HepG2 (cell line): Measurements from ENCODE around the gene TMEM45A. TPM values are rescaled to one million over a fixed set of nuclear protein-coding genes. Genes with fewer than 3 reads are reported as not detected.

Experiments
- ATAC-seq: fragments of 200-7000 bp; cut with Tn5 transposase; 3 replicates; pipeline ENCODE4 v1.9.1; 2020; ENCODE audit warnings: mild to moderate bottlenecking, moderate library complexity
- BruUV-seq: library from RNA; stranded (reverse); fragments of 400-500 nt; replicated peaks from 2 replicates; lab custom pipeline; 2021; lab: Mats Ljungman, UMichigan
- CTCF ChIA-PET: fragments of 300-600 bp; formaldehyde crosslinking; extraction: SDS; loops from one replicate; lab custom pipeline; 2021; ENCODE audit warnings: low total read pairs, inconsistent platforms, low intra/inter-chr PET ratio; lab: Yijun Ruan, JAX
- POLR2A ChIA-PET: fragments of 350-600 bp; sonication (Branson Sonifier 250); formaldehyde crosslinking; loops from one replicate; lab custom pipeline; 2020; ENCODE audit warnings: antibody characterized with exemption, inconsistent platforms; lab: Yijun Ruan, JAX
- DNase-seq: peaks from one replicate; pipeline ENCODE4 v3.0.0-alpha.2; 2015; ENCODE audit warnings: low spot score
- FAIRE-seq: peaks from 3 replicates; lab custom pipeline; 2011; peaks lifted over from hg19 to GRCh38; lab: Jason Lieb, UNC
- H2AFZ ChIP-seq: one replicate; pipeline ENCODE4 v1.6.1; 2011; ENCODE audit warnings: low read length, inconsistent platforms
- H3K27ac ChIP-seq: fragments of 300-600 bp; 3 replicates; pipeline ENCODE4 v1.8.0; 2011; ENCODE audit warnings: mixed run types, mild to moderate bottlenecking, mixed read lengths, low read length, inconsistent platforms; ENCODE audit not compliant: insufficient read depth; ENCODE audit errors: extremely low read length
- H3K27me3 ChIP-seq, 2 experiments: fragments of 200-600 bp in 1 of 2; 2 replicates in 1 of 2; 3 replicates in 1 of 2; pipeline versions ENCODE4 v1.6.0 to v1.8.0; 2011; ENCODE audit warnings: low read length in 2 of 2, mild to moderate bottlenecking in 2 of 2, moderate library complexity in 2 of 2, inconsistent platforms in 1 of 2; ENCODE audit not compliant: insufficient read depth in 2 of 2, control insufficient read depth in 1 of 2
- H3K36me3 ChIP-seq, 2 experiments: fragments of 200-600 bp in 1 of 2; replicated peaks in 1 of 2; 2 replicates in 1 of 2; 3 replicates in 1 of 2; pipeline versions ENCODE4 v1.5.1 to v1.8.0; 2011; ENCODE audit warnings: low read length in 2 of 2, inconsistent platforms in 1 of 2; ENCODE audit not compliant: insufficient read depth in 2 of 2, control insufficient read depth in 1 of 2
- H3K4me1 ChIP-seq: 2 replicates; pipeline ENCODE4 v1.5.1; 2012; ENCODE audit warnings: low read length, inconsistent platforms; ENCODE audit not compliant: insufficient read depth
- H3K4me2 ChIP-seq: 2 replicates; pipeline ENCODE4 v1.6.0; 2011; ENCODE audit warnings: low read depth, low read length, inconsistent platforms
- H3K4me3 ChIP-seq, 3 experiments: fragments of 200-600 bp in 1 of 3; sonication (generic), shearing (Covaris generic) in 1 of 3; replicated peaks in 1 of 3; 2 replicates each; pipeline ENCODE4 v1.5.1; 2011 to 2016; ENCODE audit warnings: low read length in 3 of 3, inconsistent platforms in 2 of 3, low read depth in 2 of 3, mild to moderate bottlenecking in 2 of 3, control low read depth in 1 of 3, mixed read lengths in 1 of 3; ENCODE audit not compliant: insufficient read depth in 1 of 3
- H3K79me2 ChIP-seq: one replicate; pipeline ENCODE4 v1.6.1; 2011; ENCODE audit warnings: low read length, inconsistent platforms; ENCODE audit not compliant: insufficient read depth
- H3K9ac ChIP-seq: 2 replicates; pipeline ENCODE4 v1.6.0; 2011; ENCODE audit warnings: mild to moderate bottlenecking, low read depth, low read length, inconsistent platforms; ENCODE audit not compliant: insufficient read depth
- H3K9me3 ChIP-seq: 2 replicates; pipeline ENCODE4 v1.5.1; 2012; ENCODE audit warnings: mild to moderate bottlenecking, low read length
- H4K20me1 ChIP-seq: 2 replicates; pipeline ENCODE4 v1.6.0; 2011; ENCODE audit warnings: inconsistent platforms, mild to moderate bottlenecking, low read length, moderate library complexity; ENCODE audit not compliant: insufficient read depth
- ERF ChIP-seq: IDR thresholded peaks from 2 replicates; pipeline ENCODE4 v1.6.1; 2018; ENCODE audit warnings: missing biosample characterization, missing genetic modification reagents
- GATAD2A ChIP-seq: IDR thresholded peaks from 2 replicates; pipeline ENCODE4 v1.6.1; 2016
- GPBP1L1 ChIP-seq: sonication (generic); formaldehyde crosslinking; IDR thresholded peaks from 2 replicates; pipeline ENCODE4 v1.5.0; 2020; ENCODE audit warnings: mild to moderate bottlenecking, missing genetic modification reagents
- HMGXB4 ChIP-seq, 2 experiments: sonication (generic) in 1 of 2; formaldehyde crosslinking in 1 of 2; IDR thresholded peaks; 2 replicates each; pipeline versions ENCODE4 v1.4.0 to v1.6.1; 2018 to 2020; ENCODE audit warnings: missing genetic modification reagents in 2 of 2, borderline replicate concordance in 1 of 2, low read depth in 1 of 2, mild to moderate bottlenecking in 1 of 2, missing biosample characterization in 1 of 2
- JUN ChIP-seq: sonication (generic); formaldehyde crosslinking; IDR thresholded peaks from 2 replicates; pipeline ENCODE4 v1.4.0; 2020; ENCODE audit warnings: mild to moderate bottlenecking, missing genetic modification reagents
- KAT7 ChIP-seq: IDR thresholded peaks from 2 replicates; pipeline ENCODE4 v1.6.1; 2018; ENCODE audit warnings: borderline replicate concordance, missing compliant biosample characterization
- MED8 ChIP-seq: sonication (generic); formaldehyde crosslinking; IDR thresholded peaks from 2 replicates; pipeline ENCODE4 v1.8.1; 2023; ENCODE audit warnings: mild to moderate bottlenecking, missing genetic modification reagents; ENCODE audit not compliant: insufficient replicate concordance
- POLR2A ChIP-seq, 2 experiments: IDR thresholded peaks; 2 replicates each; pipeline ENCODE4 v1.6.1; 2011; ENCODE audit warnings: low read depth in 2 of 2, low read length in 2 of 2, mild to moderate bottlenecking in 1 of 2, moderate library complexity in 1 of 2; ENCODE audit not compliant: insufficient read depth in 1 of 2
- POLR2AphosphoS5 ChIP-seq: IDR thresholded peaks from 2 replicates; pipeline ENCODE4 v1.6.1; 2012; ENCODE audit warnings: low read depth, low read length
- PPARG ChIP-seq: conservative IDR thresholded peaks from 2 replicates; pipeline ENCODE4 v1.6.1; 2016; ENCODE audit warnings: missing biosample characterization, missing genetic modification reagents
- RAD21 ChIP-seq: fragments of 450-650 bp; formaldehyde crosslinking; IDR thresholded peaks from 2 replicates; pipeline ENCODE4 v1.5.0; 2020; ENCODE audit warnings: mild to moderate bottlenecking
- SSRP1 ChIP-seq: IDR thresholded peaks from 2 replicates; pipeline ENCODE4 v1.6.1; 2016; ENCODE audit warnings: control low read depth
- TEF ChIP-seq: sonication (generic); formaldehyde crosslinking; IDR thresholded peaks from 2 replicates; pipeline ENCODE4 v1.5.0; 2020; ENCODE audit warnings: missing genetic modification reagents
- ZC3H13 ChIP-seq: sonication (generic); formaldehyde crosslinking; IDR thresholded peaks from 2 replicates; pipeline ENCODE4 v1.8.1; 2023; ENCODE audit warnings: mild to moderate bottlenecking, missing genetic modification reagents, moderate library complexity
- ZNF207 ChIP-seq: fragments of 450-650 bp; IDR thresholded peaks from 2 replicates; pipeline ENCODE4 v1.6.1; 2016; ENCODE audit warnings: antibody characterized with exemption, borderline replicate concordance
- ZNF24 ChIP-seq: fragments of 450-650 bp; IDR thresholded peaks from 2 replicates; pipeline ENCODE4 v1.6.1; 2017; ENCODE audit warnings: antibody characterized with exemption, mild to moderate bottlenecking
- ZNF337 ChIP-seq: sonication (generic); formaldehyde crosslinking; IDR thresholded peaks from 2 replicates; pipeline ENCODE4 v1.5.1; 2020; ENCODE audit warnings: missing genetic modification reagents, low read depth, mild to moderate bottlenecking, borderline replicate concordance
- ZNF44 ChIP-seq: sonication (generic); formaldehyde crosslinking; IDR thresholded peaks from 2 replicates; pipeline ENCODE4 v1.5.1; 2020; ENCODE audit warnings: mild to moderate bottlenecking, missing genetic modification reagents
- ZNF484 ChIP-seq: sonication (generic); formaldehyde crosslinking; IDR thresholded peaks from 2 replicates; pipeline ENCODE4 v1.5.1; 2020; ENCODE audit warnings: mild to moderate bottlenecking, low read depth, missing genetic modification reagents, borderline replicate concordance
- ZNF629 ChIP-seq: sonication (generic); formaldehyde crosslinking; conservative IDR thresholded peaks from 2 replicates; pipeline ENCODE4 v1.5.0; 2020; ENCODE audit warnings: missing genetic modification reagents
- in situ Hi-C: cut with HindIII; loops from 2 replicates; pipeline ENCODE4 v1.10.0; 2017; ENCODE audit warnings: low pct_unique_long_range_greater_than_20kb; ENCODE audit not compliant: extremely low pct_ligation_motif_present
- intact Hi-C: fragments of 100-400 bp; cut with micrococcal nuclease; formaldehyde crosslinking; loops from one replicate; pipeline ENCODE4 v1.10.0; 2022; ENCODE audit not compliant: unreplicated experiment
- polyA plus RNA-seq, 8 experiments: library from polyadenylated mRNA; depleted of rRNA in 3 of 8; stranded (reverse) in 7 of 8; unstranded in 1 of 8; fragments of >200 nt; fragmentation: Illumina TruSeq in 4 of 8; extraction: Trizol in 4 of 8; gene quantifications; 2 replicates each; pipeline versions ENCODE4 v1.2.1 to v1.2.3, GENCODE V29; 2011 to 2016; ENCODE audit warnings: low read depth in 4 of 8, missing spikeins in 1 of 8, mixed read lengths in 1 of 8; ENCODE audit not compliant: insufficient read depth in 1 of 8
- total RNA-seq, 5 experiments: library from RNA; depleted of rRNA; stranded (reverse); fragments of >200 nt; fragmentation: Illumina TruSeq; extraction: Trizol; gene quantifications; 2 replicates each; pipeline ENCODE4 v1.2.3, GENCODE V29; 2016; ENCODE audit warnings: low read depth in 1 of 5

TMEM45A gene
- total and polyA plus RNA-seq, 2 of the 13 experiments (the other 11 are each of a cell fraction or from before 2014, with no cell fraction given) = 14.8 to 38.5 TPM

- Histone ChIP-seq H3K9me3 (no peaks in the 10 kb centered on the region), H3K9ac (no peak overlapping the region), H4K20me1 (no peaks in the 10 kb centered on the region), H3K4me2 (no peak overlapping the region), H3K4me3 (no peak overlapping the region), H3K4me1 (no peaks in the 10 kb centered on the region), H3K36me3 (peaks cover 2 to 14% of the 10 kb centered on the region in 2 experiments; a peak in 3 of 5 replicates), H2AFZ (no peak overlapping the region), H3K27me3 (no peaks in the 10 kb centered on the region), H3K79me2 (no peaks in the 10 kb centered on the region), H3K27ac (no peak overlapping the region)
- TF ChIP-seq GPBP1L1 (CRISPR knock-in tag) = no peak
- no peak for TF ChIP-seq TEF (CRISPR knock-in tag)
- no peak for TF ChIP-seq SSRP1
- no peak for TF ChIP-seq ZNF44 (CRISPR knock-in tag)
- no peak for TF ChIP-seq PPARG (CRISPR knock-in tag)
- TF ChIP-seq POLR2A (IDR thresholded peaks at IDR 0.05; ENCODE audit: insufficient read depth in 1 of 2, low read depth in 2 of 2, low read length in 2 of 2) = no peak
- no peak for TF ChIP-seq GATAD2A (CRISPR knock-in tag)
- TF ChIP-seq ERF (CRISPR knock-in tag) = no peak
- TF ChIP-seq ZNF207 = no peak
- TF ChIP-seq ZNF24 = no peak
- TF ChIP-seq HMGXB4 (CRISPR knock-in tag; IDR thresholded peaks at IDR 0.05; ENCODE audit: borderline replicate concordance in 1 of 2, low read depth in 1 of 2) = no peak
- no peak for TF ChIP-seq ZNF629
- no peak for TF ChIP-seq ZNF484 (CRISPR knock-in tag)
- no peak for TF ChIP-seq POLR2AphosphoS5
- TF ChIP-seq MED8 (CRISPR knock-in tag) = no peak
- TF ChIP-seq RAD21 = no peak
- no peak for TF ChIP-seq ZNF337
- no peak for TF ChIP-seq ZC3H13
- no peak for TF ChIP-seq JUN (CRISPR knock-in tag)
- TF ChIP-seq KAT7 (CRISPR knock-in tag) = no peak
- no peak for ATAC-seq
- no peak for FAIRE-seq
- no peak for DNase-seq
- no TSS peak for BruUV-seq
- in situ Hi-C loops (no loop called here), intact Hi-C loops (no loop called here)
- CTCF ChIA-PET = no interaction called here
- POLR2A ChIA-PET = no interaction called here
Measured at GRCh38 chr3:100518244-100518643, 25.8 kb downstream of the TMEM45A start.
